IMR-90 (cell line): Measurements from ENCODE around the gene KCTD2.

Source experiments
- BHLHE40 ChIP-seq: fragments of 150-350 bp; IDR thresholded peaks from 2 replicates; pipeline ENCODE4 v1.6.1; 2016; ENCODE audit warnings: mild to moderate bottlenecking, low read depth, low read length
- CEBPB ChIP-seq: IDR thresholded peaks from 2 replicates; pipeline ENCODE4 v1.6.1; 2012; ENCODE audit warnings: low read depth, low read length, improper control_type of control experiment
- CHD1 ChIP-seq: IDR thresholded peaks from 2 replicates; pipeline ENCODE4 v1.6.1; 2012; ENCODE audit warnings: low read depth, low read length, improper control_type of control experiment
- CTCF ChIP-seq: conservative IDR thresholded peaks from 2 replicates; pipeline ENCODE4 v1.5.1; 2012; ENCODE audit warnings: mild to moderate bottlenecking, low read depth, low read length, improper control_type of control experiment
- FOS ChIP-seq: fragments of 150-350 bp; IDR thresholded peaks from 2 replicates; pipeline ENCODE4 v1.6.1; 2016; ENCODE audit warnings: low read depth, low read length
- MAFK ChIP-seq: IDR thresholded peaks from 2 replicates; pipeline ENCODE4 v1.6.1; 2012; ENCODE audit warnings: low read depth, low read length, improper control_type of control experiment
- NFE2L2 ChIP-seq: fragments of 150-350 bp; IDR thresholded peaks from 2 replicates; pipeline ENCODE4 v1.6.1; 2016; ENCODE audit warnings: low read depth, mild to moderate bottlenecking, low read length
- POLR2A ChIP-seq: IDR thresholded peaks from 2 replicates; pipeline ENCODE4 v1.6.1; 2012; ENCODE audit warnings: mild to moderate bottlenecking, low read depth, low read length
- RAD21 ChIP-seq: IDR thresholded peaks from 2 replicates; pipeline ENCODE4 v1.6.1; 2012; ENCODE audit warnings: low read length, improper control_type of control experiment
- RCOR1 ChIP-seq: IDR thresholded peaks from 2 replicates; pipeline ENCODE4 v1.6.1; 2012; ENCODE audit warnings: mild to moderate bottlenecking, low read length, improper control_type of control experiment; ENCODE audit not compliant: insufficient replicate concordance
- RFX5 ChIP-seq: IDR thresholded peaks from 2 replicates; pipeline ENCODE4 v1.8.0; 2012; ENCODE audit warnings: low read depth, mild to moderate bottlenecking, low read length, moderate library complexity
- USF2 ChIP-seq: fragments of 150-350 bp; IDR thresholded peaks from 2 replicates; pipeline ENCODE4 v1.6.1; 2017; ENCODE audit warnings: mild to moderate bottlenecking, antibody characterized with exemption, low read length, low read depth

GRCh38 chr17:75036643-75037268, 10.3 kb upstream of the KCTD2 start:
- TF ChIP-seq CTCF (no peak), USF2 (no peak), POLR2A (no peak), FOS (no peak), RFX5 (no peak), BHLHE40 (no peak), CHD1 (no peak), RCOR1 (no peak), CEBPB (no peak), RAD21 (no peak), NFE2L2 (no peak), MAFK (no peak)
